HG03460 (cell line): ENCODE results near the gene GPC6.

Experiments used
- ATAC-seq: cut with Tn5 transposase; IDR thresholded peaks from one replicate; pipeline ENCODE4 v1.9.1; 2021; ENCODE audit not compliant: unreplicated experiment

The GPC6 gene

GRCh38 chr13:93726173-93726957 is 499.8 kb downstream of the GPC6 start:
- ATAC-seq = no peak

- no peak for ATAC-seq
Observed at GRCh38 chr13:93727211-93728141, 500.9 kb downstream of the GPC6 start.

GRCh38 chr13:93729383-93729782 is 502.8 kb downstream of the GPC6 start:
- ATAC-seq = no peak

- ATAC-seq = no peak
Observed at GRCh38 chr13:93730780-93731179, 504.2 kb downstream of the GPC6 start.

- no peak for ATAC-seq
Observed at GRCh38 chr13:93732186-93732585, 505.6 kb downstream of the GPC6 start.

GRCh38 chr13:93736081-93736480 is 509.5 kb downstream of the GPC6 start:
- ATAC-seq = no peak

GRCh38 chr13:93736909-93737308 is 510.3 kb downstream of the GPC6 start:
- ATAC-seq = no peak

- no peak for ATAC-seq
Observed at GRCh38 chr13:93740334-93740733, 513.7 kb downstream of the GPC6 start.

- no peak for ATAC-seq
Observed at GRCh38 chr13:93744033-93744432, 517.4 kb downstream of the GPC6 start.

- no peak for ATAC-seq
Observed at GRCh38 chr13:93744886-93745285, 518.3 kb downstream of the GPC6 start.

GRCh38 chr13:93745884-93746283 is 519.3 kb downstream of the GPC6 start:
- no peak for ATAC-seq

GRCh38 chr13:93746589-93746988 is 520.0 kb downstream of the GPC6 start:
- no peak for ATAC-seq

GRCh38 chr13:93750676-93751075 is 524.1 kb downstream of the GPC6 start:
- ATAC-seq = no peak

GRCh38 chr13:93751117-93751516 is 524.5 kb downstream of the GPC6 start:
- ATAC-seq = no peak

GRCh38 chr13:93752541-93752940 is 525.9 kb downstream of the GPC6 start:
- no peak for ATAC-seq

- no peak for ATAC-seq
Observed at GRCh38 chr13:93753639-93754038, 527.0 kb downstream of the GPC6 start.

GRCh38 chr13:93755341-93755740 is 528.7 kb downstream of the GPC6 start:
- no peak for ATAC-seq

GRCh38 chr13:93758575-93758974 is 532.0 kb downstream of the GPC6 start:
- ATAC-seq = no peak

- ATAC-seq = no peak
Observed at GRCh38 chr13:93762708-93763426, 536.3 kb downstream of the GPC6 start.

GRCh38 chr13:93765062-93765461 is 538.5 kb downstream of the GPC6 start:
- no peak for ATAC-seq

GRCh38 chr13:93765811-93766210 is 539.2 kb downstream of the GPC6 start:
- no peak for ATAC-seq
